Progenitor cell of endocrine pancreas (in vitro differentiated cells): ENCODE results near the gene CT45A3. TPM values are rescaled to one million over a fixed set of nuclear protein-coding genes. Genes with fewer than 3 reads are reported as not detected.
"Not testable (repeated sequence)": the region's sequence is repeated elsewhere in the genome, so short reads cannot be mapped to it uniquely, and the experiment has no call there.

Source experiments
- DNase-seq: peaks from one replicate; pipeline ENCODE4 v3.0.0; 2021; ENCODE audit warnings: low spot score; ENCODE audit not compliant: unreplicated experiment
- H3K27ac Mint-ChIP-seq: 2 replicates; pipeline ENCODE4 v1.8.0; 2021; ENCODE audit warnings: mild to moderate bottlenecking, moderate library complexity, mixed read lengths
- H3K27me3 Mint-ChIP-seq: 2 replicates; pipeline ENCODE4 v1.8.0; 2021; ENCODE audit warnings: mixed read lengths
- H3K36me3 Mint-ChIP-seq: 2 replicates; pipeline ENCODE4 v1.8.0; 2022; ENCODE audit warnings: mixed read lengths; ENCODE audit not compliant: insufficient read depth
- H3K4me1 Mint-ChIP-seq: 2 replicates; pipeline ENCODE4 v1.8.0; 2021; ENCODE audit warnings: low read depth, mixed read lengths
- H3K4me3 Mint-ChIP-seq: 2 replicates; pipeline ENCODE4 v1.8.0; 2021; ENCODE audit warnings: low read depth, mild to moderate bottlenecking, moderate library complexity, mixed read lengths
- H3K9me3 Mint-ChIP-seq: 2 replicates; pipeline ENCODE4 v1.8.0; 2021; ENCODE audit warnings: low read depth, mixed read lengths
- long read RNA-seq: library from polyadenylated mRNA; unstranded; transcript quantifications from one replicate; pipeline ENCODE4 v2.0.0, GENCODE V29; 2020
- total RNA-seq: library from RNA; stranded (reverse); gene quantifications from 2 replicates; pipeline ENCODE4 v1.2.1, GENCODE V29; 2021
- TF ChIP-seq, protein P1 (sequence below): fragments of 200-600 bp; sonication (generic); IDR thresholded peaks from one replicate; pipeline ENCODE4 v1.5.0; 2021; ENCODE audit warnings: antibody characterized with exemption, mild to moderate bottlenecking; ENCODE audit not compliant: unreplicated experiment

The CT45A3 gene, protein sequence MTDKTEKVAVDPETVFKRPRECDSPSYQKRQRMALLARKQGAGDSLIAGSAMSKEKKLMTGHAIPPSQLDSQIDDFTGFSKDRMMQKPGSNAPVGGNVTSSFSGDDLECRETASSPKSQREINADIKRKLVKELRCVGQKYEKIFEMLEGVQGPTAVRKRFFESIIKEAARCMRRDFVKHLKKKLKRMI
- total RNA-seq, result not detected in 2 replicates
- long read RNA-seq, result 0 reads

DNA sequence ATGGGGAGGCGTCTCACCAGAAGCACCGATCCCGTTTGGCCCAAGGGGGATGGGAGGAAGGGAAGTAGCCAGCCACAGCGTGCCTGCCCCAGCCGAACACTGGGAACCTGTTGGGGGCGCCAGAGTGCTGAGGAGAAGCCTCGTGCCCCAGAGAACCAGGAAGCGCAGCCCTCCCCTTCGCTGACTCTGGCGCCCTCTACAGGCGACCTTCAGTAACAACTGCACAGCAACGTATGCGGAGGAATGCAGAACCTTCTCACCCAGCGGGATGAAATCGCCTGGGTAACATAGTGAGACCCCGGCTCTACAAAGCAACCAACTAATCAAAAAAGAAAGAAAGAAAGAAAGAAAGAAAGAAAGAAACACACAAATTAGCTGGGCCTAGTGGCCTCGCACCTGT is at the start of gene CT45A3:
CT45A3 (minus strand) TSS at position 101 of the 400 bp plus-strand sequence. CDS start 3,747 bp downstream, outside the sequence.
- not testable (repeated sequence) for H3K27ac Mint-ChIP-seq, H3K9me3 Mint-ChIP-seq, H3K36me3 Mint-ChIP-seq, DNase-seq, H3K4me3 Mint-ChIP-seq, H3K4me1 Mint-ChIP-seq, H3K27me3 Mint-ChIP-seq

DNA sequence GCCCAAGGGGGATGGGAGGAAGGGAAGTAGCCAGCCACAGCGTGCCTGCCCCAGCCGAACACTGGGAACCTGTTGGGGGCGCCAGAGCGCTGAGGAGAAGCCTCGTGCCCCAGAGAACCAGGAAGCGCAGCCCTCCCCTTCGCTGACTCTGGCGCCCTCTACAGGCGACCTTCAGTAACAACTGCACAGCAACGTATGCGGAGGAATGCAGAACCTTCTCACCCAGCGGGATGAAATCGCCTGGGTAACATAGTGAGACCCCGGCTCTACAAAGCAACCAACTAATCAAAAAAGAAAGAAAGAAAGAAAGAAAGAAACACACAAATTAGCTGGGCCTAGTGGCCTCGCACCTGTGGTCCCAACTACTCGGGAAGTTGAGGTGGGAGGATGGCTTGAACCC is 34.7 kb upstream of the CT45A3 start, which contains the start of gene CT45A6:
CT45A6 (minus strand) TSS at position 101 of the 400 bp plus-strand sequence. CDS start 3,794 bp downstream, outside the sequence.
- not testable (repeated sequence) for DNase-seq, H3K36me3 Mint-ChIP-seq, H3K27me3 Mint-ChIP-seq, H3K9me3 Mint-ChIP-seq, H3K27ac Mint-ChIP-seq, H3K4me3 Mint-ChIP-seq, H3K4me1 Mint-ChIP-seq

DNA sequence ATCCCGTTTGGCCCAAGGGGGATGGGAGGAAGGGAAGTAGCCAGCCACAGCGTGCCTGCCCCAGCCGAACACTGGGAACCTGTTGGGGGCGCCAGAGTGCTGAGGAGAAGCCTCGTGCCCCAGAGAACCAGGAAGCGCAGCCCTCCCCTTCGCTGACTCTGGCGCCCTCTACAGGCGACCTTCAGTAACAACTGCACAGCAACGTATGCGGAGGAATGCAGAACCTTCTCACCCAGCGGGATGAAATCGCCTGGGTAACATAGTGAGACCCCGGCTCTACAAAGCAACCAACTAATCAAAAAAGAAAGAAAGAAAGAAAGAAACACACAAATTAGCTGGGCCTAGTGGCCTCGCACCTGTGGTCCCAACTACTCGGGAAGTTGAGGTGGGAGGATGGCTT is 17.4 kb upstream of the CT45A3 start, which contains the start of gene CT45A5:
CT45A5 (minus strand) TSS at position 101 of the 400 bp plus-strand sequence. CDS start 3,774 bp downstream, outside the sequence.
- H3K27ac Mint-ChIP-seq, H3K9me3 Mint-ChIP-seq, H3K36me3 Mint-ChIP-seq, H3K4me3 Mint-ChIP-seq, DNase-seq, H3K27me3 Mint-ChIP-seq, H3K4me1 Mint-ChIP-seq: not testable (repeated sequence)

DNA sequence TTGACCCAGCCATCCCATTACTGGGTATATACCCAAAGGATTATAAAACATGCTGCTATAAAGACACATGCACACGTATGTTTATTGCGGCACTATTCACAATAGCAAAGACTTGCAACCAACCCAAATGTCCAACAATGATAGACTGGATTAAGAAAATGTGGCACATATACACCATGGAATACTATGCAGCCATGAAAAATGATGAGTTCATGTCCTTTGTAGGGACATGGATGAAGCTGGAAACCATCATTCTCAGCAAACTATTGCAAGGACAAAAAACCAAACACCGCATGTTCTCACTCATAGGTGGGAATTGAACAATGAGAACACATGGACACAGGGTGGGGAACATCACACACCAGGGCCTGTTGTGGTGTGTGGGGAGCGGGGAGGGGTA is 23.3 kb downstream of the CT45A3 start:
- H3K4me3 Mint-ChIP-seq, H3K36me3 Mint-ChIP-seq, DNase-seq, H3K27ac Mint-ChIP-seq, H3K27me3 Mint-ChIP-seq, H3K4me1 Mint-ChIP-seq: not testable (repeated sequence)
- peaks cover 37% of the 10 kb centered on the region for H3K9me3 Mint-ChIP-seq

DNA sequence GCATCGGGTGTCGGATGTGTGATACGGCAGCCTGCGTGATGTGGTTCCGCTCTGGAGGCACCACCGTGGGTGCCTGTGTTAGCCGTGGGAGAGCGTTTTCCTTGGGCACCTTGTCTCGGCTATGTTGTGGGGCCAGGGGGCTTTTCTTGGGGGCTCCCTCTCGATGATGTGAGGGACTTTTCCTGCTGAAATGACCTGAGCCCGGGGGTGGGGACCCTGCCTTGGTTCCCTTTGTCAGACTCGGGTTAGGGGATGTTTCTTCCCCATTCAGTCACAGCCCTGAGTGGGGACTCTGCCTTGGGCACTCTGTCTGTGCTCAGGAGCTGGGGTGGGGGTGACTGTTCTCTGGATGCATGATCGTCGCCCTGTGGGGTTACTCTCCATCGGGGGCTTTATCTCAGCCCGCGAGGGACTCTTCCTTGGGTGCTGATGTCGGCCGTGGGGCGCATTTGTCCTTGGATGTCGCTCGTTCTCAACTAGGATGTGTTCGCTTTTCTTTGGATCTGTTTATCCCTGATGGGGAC is 26.7 kb downstream of the CT45A3 start:
- H3K9me3 Mint-ChIP-seq, result peaks cover 38% of the 10 kb centered on the region
- H3K27me3 Mint-ChIP-seq, result no peaks in the 10 kb centered on the region
- TF ChIP-seq, protein P1, sequence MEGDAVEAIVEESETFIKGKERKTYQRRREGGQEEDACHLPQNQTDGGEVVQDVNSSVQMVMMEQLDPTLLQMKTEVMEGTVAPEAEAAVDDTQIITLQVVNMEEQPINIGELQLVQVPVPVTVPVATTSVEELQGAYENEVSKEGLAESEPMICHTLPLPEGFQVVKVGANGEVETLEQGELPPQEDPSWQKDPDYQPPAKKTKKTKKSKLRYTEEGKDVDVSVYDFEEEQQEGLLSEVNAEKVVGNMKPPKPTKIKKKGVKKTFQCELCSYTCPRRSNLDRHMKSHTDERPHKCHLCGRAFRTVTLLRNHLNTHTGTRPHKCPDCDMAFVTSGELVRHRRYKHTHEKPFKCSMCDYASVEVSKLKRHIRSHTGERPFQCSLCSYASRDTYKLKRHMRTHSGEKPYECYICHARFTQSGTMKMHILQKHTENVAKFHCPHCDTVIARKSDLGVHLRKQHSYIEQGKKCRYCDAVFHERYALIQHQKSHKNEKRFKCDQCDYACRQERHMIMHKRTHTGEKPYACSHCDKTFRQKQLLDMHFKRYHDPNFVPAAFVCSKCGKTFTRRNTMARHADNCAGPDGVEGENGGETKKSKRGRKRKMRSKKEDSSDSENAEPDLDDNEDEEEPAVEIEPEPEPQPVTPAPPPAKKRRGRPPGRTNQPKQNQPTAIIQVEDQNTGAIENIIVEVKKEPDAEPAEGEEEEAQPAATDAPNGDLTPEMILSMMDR, result no peak
- no peaks in the 10 kb centered on the region for H3K36me3 Mint-ChIP-seq
- no peak overlapping the region for H3K27ac Mint-ChIP-seq
- no peak for DNase-seq
- H3K4me3 Mint-ChIP-seq, result no peak overlapping the region
- no peaks in the 10 kb centered on the region for H3K4me1 Mint-ChIP-seq

DNA sequence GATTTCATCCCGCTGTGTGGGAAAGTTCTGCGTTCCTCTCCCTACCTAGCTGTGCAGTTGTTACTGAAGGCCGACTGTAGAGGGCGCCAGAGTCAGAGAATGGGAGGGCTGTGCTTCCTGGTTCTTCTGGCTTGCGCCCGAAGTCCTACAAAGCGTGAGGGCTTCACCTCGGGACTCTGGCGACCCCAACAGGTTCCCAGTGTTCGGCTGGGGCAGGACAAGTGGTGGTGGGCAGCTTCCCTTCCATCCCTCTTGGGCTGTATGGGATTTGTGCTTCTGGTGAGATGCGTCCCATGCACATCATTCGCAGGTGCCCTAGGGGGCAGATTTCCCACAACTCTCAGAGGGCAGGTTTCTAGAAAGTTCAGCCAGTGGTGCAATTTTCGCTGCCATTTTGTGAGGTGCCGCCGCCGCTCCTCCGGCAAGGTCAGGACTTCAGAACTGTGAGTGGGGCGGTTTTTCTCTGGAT is 27.3 kb downstream of the CT45A3 start:
- Mint-ChIP-seq H3K27ac (no peak overlapping the region), H3K36me3 (no peaks in the 10 kb centered on the region), H3K4me3 (no peak overlapping the region), H3K9me3 (peaks cover 33% of the 10 kb centered on the region), H3K27me3 (no peaks in the 10 kb centered on the region), H3K4me1 (no peaks in the 10 kb centered on the region)
- no peak for DNase-seq
- TF ChIP-seq, protein P1, result no peak

DNA sequence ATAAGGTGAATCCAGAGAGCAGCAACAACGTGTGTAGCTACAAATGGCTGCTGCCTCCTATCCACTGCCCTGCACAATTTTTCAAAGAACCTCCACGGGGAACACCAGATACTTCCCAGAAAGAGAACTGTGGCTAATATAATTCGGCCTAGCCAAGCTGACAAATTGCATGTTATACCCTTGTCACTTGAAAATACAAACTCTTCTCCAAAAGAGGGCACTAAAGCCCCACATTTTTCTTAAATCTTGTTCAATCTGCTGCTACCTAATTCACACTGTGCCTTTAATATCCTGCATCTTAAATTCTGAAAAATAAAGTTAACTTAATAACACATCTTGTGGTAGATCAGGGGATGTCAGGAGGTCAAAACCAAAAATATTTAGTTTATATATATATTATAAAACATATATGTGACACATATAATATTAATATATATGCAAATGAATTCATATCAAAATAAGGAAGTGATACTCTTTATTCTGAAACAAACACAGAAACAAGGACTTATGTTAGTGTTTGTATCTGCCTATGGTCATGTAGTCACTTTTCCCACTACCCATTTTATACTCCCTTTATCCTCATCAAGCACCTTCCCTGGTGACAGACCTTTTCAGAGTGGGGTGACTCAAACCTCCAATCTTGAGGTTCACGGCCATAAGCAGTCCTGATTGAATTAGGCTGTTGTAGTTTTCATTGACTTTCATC is 30.5 kb downstream of the CT45A3 start:
- Mint-ChIP-seq H3K36me3 (no peaks in the 10 kb centered on the region), H3K27ac (no peak overlapping the region), H3K9me3 (peaks cover 27% of the 10 kb centered on the region), H3K4me1 (no peaks in the 10 kb centered on the region), H3K4me3 (no peak overlapping the region), H3K27me3 (no peaks in the 10 kb centered on the region)
- TF ChIP-seq, protein P1, result no peak
- DNase-seq, result no peak

DNA sequence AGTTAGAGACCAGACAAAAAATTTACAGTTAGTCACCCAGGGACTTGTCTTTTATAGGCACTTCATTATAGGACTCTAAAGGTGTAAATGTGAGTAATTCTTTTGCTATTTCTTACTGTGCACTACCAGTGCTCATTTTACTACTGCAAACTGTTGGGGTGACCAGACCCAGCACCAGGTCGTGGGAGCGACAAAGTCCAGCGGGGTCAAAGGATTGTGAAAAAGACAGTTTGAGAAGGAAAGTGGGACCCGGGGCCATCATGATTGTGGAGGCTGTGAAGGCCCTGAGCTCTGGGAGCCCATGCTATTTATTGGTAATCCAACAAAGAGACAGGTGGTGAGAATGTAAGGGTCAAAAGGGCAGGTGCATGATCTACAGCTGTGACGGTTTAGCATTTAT is 33.3 kb downstream of the CT45A3 start:
- not testable (repeated sequence) for H3K27me3 Mint-ChIP-seq, H3K27ac Mint-ChIP-seq
- peaks cover 16% of the 10 kb centered on the region for H3K9me3 Mint-ChIP-seq

More for the DNA sequence above, 33.3 kb downstream of the CT45A3 start:
- DNase-seq, H3K4me1 Mint-ChIP-seq, H3K4me3 Mint-ChIP-seq, H3K36me3 Mint-ChIP-seq: not testable (repeated sequence)
